Parathyroid adenoma (tissue), 2 donors: ENCODE results near the gene PGAM2.

Experiments
- H2AFZ ChIP-seq: fragments of 300-600 bp; sonication (generic); one replicate; pipeline ENCODE4 v1.7.0; 2017; ENCODE audit warnings: antibody characterized with exemption, mild to moderate bottlenecking
- H3K27ac ChIP-seq: fragments of 300-600 bp; sonication (generic); one replicate; pipeline ENCODE4 v1.7.0; 2017
- H3K27me3 ChIP-seq: fragments of 300-600 bp; sonication (generic); one replicate; pipeline ENCODE4 v1.7.0; 2017; ENCODE audit warnings: low read length; ENCODE audit not compliant: control insufficient read depth, insufficient read depth
- H3K36me3 ChIP-seq: fragments of 300-600 bp; sonication (generic); one replicate; pipeline ENCODE4 v1.7.0; 2017; ENCODE audit warnings: low read length; ENCODE audit not compliant: control insufficient read depth, insufficient read depth
- H3K4me1 ChIP-seq: fragments of 300-600 bp; sonication (generic); one replicate; pipeline ENCODE4 v1.7.0; 2017; ENCODE audit warnings: control low read depth
- H3K4me2 ChIP-seq: fragments of 300-600 bp; sonication (generic); one replicate; pipeline ENCODE4 v1.7.0; 2017; ENCODE audit warnings: low read length
- H3K4me3 ChIP-seq: fragments of 300-600 bp; sonication (generic); one replicate; pipeline ENCODE4 v1.7.0; 2017; ENCODE audit warnings: low read depth, low read length
- H3K79me2 ChIP-seq: fragments of 300-600 bp; sonication (generic); one replicate; pipeline ENCODE4 v1.7.0; 2017; ENCODE audit warnings: control low read depth
- H3K9ac ChIP-seq: fragments of 300-600 bp; sonication (generic); one replicate; pipeline ENCODE4 v1.7.0; 2017; ENCODE audit warnings: mild to moderate bottlenecking
- H3K9me3 ChIP-seq: fragments of 300-600 bp; sonication (generic); one replicate; pipeline ENCODE4 v1.7.0; 2017; ENCODE audit warnings: low read length; ENCODE audit not compliant: control insufficient read depth
- CTCF ChIP-seq: fragments of 300-600 bp; sonication (generic); IDR thresholded peaks from one replicate; pipeline ENCODE4 v1.7.0; 2017; ENCODE audit warnings: antibody characterized with exemption, mild to moderate bottlenecking
- donor health status: primary hyperparathyroidism.

Gene PGAM2

GRCh38 chr7:44112231-44112996 is 47.0 kb upstream of the PGAM2 start:
- H3K36me3 ChIP-seq: no peaks in the 10 kb centered on the region
- H3K9ac ChIP-seq: no peak overlapping the region
- no peaks in the 10 kb centered on the region for H3K4me1 ChIP-seq
- H3K79me2 ChIP-seq: no peaks in the 10 kb centered on the region
- no peaks in the 10 kb centered on the region for H3K9me3 ChIP-seq
- TF ChIP-seq CTCF: no peak
- H3K27me3 ChIP-seq: no peaks in the 10 kb centered on the region
- H3K4me2 ChIP-seq: no peak overlapping the region
- no peak overlapping the region for H3K27ac ChIP-seq
- H2AFZ ChIP-seq: no peak overlapping the region
- H3K4me3 ChIP-seq: no peak overlapping the region

GRCh38 chr7:44111761-44112160 is 46.4 kb upstream of the PGAM2 start:
- no peak for TF ChIP-seq CTCF
- Histone ChIP-seq H3K9me3 (no peaks in the 10 kb centered on the region), H2AFZ (no peak overlapping the region), H3K27ac (no peak overlapping the region), H3K4me3 (no peak overlapping the region), H3K9ac (no peak overlapping the region), H3K4me2 (no peak overlapping the region), H3K4me1 (no peaks in the 10 kb centered on the region), H3K27me3 (no peaks in the 10 kb centered on the region), H3K79me2 (no peaks in the 10 kb centered on the region), H3K36me3 (no peaks in the 10 kb centered on the region)

- H3K36me3 ChIP-seq: no peaks in the 10 kb centered on the region
- no peaks in the 10 kb centered on the region for H3K27me3 ChIP-seq
- H3K4me2 ChIP-seq: no peak overlapping the region
- no peaks in the 10 kb centered on the region for H3K4me1 ChIP-seq
- no peak for TF ChIP-seq CTCF
- no peak overlapping the region for H3K9ac ChIP-seq
- no peak overlapping the region for H3K4me3 ChIP-seq
- H3K27ac ChIP-seq: no peak overlapping the region
- H3K9me3 ChIP-seq: no peaks in the 10 kb centered on the region
- H2AFZ ChIP-seq: no peak overlapping the region
- no peaks in the 10 kb centered on the region for H3K79me2 ChIP-seq
Measured at GRCh38 chr7:44110719-44111635, 45.6 kb upstream of the PGAM2 start.

GRCh38 chr7:44109991-44110390 is 44.6 kb upstream of the PGAM2 start:
- H3K36me3 ChIP-seq: no peaks in the 10 kb centered on the region
- H3K4me2 ChIP-seq: no peak overlapping the region
- no peaks in the 10 kb centered on the region for H3K27me3 ChIP-seq
- no peak overlapping the region for H3K9ac ChIP-seq
- H3K9me3 ChIP-seq: no peaks in the 10 kb centered on the region
- no peaks in the 10 kb centered on the region for H3K4me1 ChIP-seq
- no peak for TF ChIP-seq CTCF
- H3K27ac ChIP-seq: no peak overlapping the region
- H3K79me2 ChIP-seq: no peaks in the 10 kb centered on the region
- H3K4me3 ChIP-seq: no peak overlapping the region
- no peak overlapping the region for H2AFZ ChIP-seq
